ENCODE measurements around the gene ERG28.

The ERG28 gene

GRCh38 chr14:75658957-75659356 is 1.7 kb downstream of the ERG28 start:
- no peak for DNase-seq (ENCODE audit: low spot score)

DNA sequence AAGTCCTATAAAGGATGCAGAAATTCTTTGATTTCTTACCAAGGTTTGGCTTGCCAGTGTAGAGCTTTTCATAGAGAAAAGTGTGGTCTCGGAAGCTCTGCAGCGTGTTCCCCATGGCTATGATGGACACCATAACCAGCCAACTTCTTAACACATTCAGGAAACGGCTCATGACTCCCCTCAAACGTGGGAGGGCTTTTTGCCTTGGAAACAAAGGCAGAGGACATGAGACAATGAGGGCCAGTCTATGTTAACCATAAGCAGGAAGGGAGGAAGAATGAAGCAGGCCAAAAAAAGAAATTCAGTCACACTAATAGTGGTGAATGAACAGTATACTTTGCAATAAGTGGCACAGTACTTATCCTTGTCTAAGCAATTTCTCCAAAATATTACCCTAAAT is 3.3 kb downstream of the ERG28 start:
- no peak for DNase-seq (ENCODE audit: low spot score)

DNA sequence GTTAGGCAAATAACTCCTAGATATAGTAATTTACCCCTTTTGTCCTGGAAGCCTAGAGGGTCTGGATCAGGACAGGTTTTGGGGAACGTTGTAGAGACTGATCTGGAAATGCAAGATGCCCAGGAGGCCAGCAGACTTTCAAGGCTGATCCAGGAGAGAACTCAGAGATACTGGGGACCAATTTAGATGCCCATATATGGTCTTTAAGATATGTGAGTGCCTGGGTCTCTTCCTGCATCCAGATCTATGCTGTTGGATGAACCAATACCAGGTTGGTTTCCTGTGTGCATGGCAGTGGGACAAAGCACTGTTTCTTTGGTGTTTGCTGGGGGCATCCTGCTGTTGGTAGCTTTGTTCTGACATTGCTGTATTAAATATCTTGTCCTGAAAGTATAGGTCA is 5.4 kb downstream of the ERG28 start:
- no peak for DNase-seq (ENCODE audit: low spot score)

- peak; percentile 85 for DNase-seq (ENCODE audit: low spot score)
Observed at GRCh38 chr14:75654127-75654732, 6.4 kb downstream of the ERG28 start.

- DNase-seq (ENCODE audit: low spot score) = no peak
Observed at GRCh38 chr14:75653563-75653962, 7.1 kb downstream of the ERG28 start.

- no peak for DNase-seq (ENCODE audit: low spot score)
Observed at GRCh38 chr14:75650253-75651058, 10.2 kb downstream of the ERG28 start.

DNA sequence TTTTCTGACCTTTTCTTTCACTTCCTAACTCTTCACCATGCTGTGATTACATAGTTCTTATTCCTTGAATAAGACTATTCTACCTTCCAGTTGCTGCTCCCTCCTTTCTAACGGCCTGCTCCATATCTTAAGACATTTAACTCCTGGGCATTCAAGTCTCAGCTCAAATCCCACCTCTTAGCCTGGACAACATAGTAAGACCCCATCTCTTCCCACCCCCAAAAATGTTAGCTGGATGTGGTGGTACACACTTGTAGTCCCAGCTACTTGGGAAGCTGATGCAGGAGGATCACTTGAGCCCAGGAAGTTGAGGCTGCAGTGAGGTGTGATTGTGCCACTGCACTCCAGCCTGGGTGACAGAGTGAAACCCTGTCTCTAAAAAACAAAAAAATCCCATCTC is 10.9 kb downstream of the ERG28 start:
- no peak for DNase-seq (ENCODE audit: low spot score)

- DNase-seq (ENCODE audit: low spot score) = no peak
Observed at GRCh38 chr14:75649337-75649736, 11.3 kb downstream of the ERG28 start.

GRCh38 chr14:75648066-75648838 is 12.4 kb downstream of the ERG28 start:
- DNase-seq (ENCODE audit: low spot score) = no peak

DNA sequence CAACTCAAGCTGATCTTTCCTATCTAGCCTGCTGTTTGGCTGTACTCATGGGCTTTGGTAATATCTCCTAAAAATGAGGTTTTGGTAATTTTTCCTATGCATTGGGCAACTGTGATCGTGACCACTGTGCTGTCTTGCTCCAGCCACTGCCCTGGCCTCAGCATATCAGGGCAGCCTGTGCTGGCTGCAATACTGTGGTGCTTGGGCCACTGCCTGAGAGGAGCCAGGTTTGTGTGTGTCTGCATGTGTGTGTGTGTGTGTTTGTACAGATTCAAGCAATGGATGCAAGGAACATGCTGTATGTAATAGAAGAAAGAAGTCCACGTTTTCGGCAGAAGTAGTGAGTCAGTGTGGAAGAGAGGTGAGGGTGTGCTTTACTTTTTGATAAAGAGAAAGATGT is 13.0 kb downstream of the ERG28 start:
- no peak for DNase-seq (ENCODE audit: low spot score)

- DNase-seq (ENCODE audit: low spot score) = no peak
Observed at GRCh38 chr14:75646762-75647161, 13.9 kb downstream of the ERG28 start.

GRCh38 chr14:75645056-75645455 is 15.6 kb downstream of the ERG28 start:
- DNase-seq (ENCODE audit: low spot score) = no peak

- DNase-seq (ENCODE audit: low spot score) = no peak
Observed at GRCh38 chr14:75643985-75644384, 16.7 kb downstream of the ERG28 start.

- no peak for DNase-seq (ENCODE audit: low spot score)
Observed at GRCh38 chr14:75640876-75641275, 19.8 kb downstream of the ERG28 start.

DNA sequence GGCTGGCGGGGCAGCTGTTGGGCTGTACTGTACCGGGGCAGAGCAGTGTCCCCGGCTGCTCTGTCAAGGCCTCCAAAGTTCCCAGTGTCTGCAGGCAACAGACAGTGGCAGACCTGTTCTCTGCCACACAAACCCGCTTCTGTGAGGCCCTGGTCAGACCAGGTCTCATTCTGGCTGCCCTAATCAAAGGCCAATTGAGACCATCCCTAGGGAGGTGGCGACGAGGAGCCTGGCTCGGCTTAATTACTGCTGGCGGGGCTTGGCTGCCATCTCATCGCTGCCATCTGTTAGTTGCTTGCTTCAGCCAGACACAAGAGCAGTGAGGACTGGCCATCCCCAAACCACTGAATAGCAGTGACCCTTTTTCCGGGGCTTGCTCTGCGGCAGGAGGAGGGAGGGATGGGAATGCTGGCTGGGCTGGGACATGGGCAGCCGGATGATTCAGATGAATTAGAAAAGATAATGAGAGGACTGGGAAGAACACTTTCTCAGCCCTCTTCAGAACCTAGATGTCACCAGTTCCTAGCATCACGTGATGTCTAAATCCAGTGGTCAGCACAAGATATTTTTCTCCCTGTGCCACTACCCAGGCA is 24.5 kb downstream of the ERG28 start:
- DNase-seq (ENCODE audit: low spot score) = peak; percentile 54

DNA sequence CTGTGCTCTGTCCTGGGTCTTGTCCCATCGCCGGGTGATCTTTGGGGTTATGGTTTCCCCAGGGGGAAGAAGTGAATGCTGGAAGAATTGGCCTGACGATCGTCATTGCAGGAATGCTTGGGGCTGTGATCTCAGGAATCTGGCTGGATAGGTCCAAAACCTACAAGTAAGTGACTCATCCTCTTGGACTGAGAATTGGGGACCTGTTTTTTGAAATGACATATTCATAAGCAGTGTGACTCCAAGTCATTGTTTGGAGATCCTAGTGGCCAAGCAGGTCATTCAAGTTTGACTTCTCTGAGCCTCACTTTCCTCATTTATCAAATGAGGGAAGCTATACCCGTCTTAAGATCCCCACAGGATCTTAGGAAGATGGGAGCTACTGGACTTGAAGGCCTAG is 25.8 kb downstream of the ERG28 start:
- DNase-seq (ENCODE audit: low spot score) = no peak

GRCh38 chr14:75631453-75631831 is 29.2 kb downstream of the ERG28 start:
- DNase-seq (ENCODE audit: low spot score) = no peak

DNA sequence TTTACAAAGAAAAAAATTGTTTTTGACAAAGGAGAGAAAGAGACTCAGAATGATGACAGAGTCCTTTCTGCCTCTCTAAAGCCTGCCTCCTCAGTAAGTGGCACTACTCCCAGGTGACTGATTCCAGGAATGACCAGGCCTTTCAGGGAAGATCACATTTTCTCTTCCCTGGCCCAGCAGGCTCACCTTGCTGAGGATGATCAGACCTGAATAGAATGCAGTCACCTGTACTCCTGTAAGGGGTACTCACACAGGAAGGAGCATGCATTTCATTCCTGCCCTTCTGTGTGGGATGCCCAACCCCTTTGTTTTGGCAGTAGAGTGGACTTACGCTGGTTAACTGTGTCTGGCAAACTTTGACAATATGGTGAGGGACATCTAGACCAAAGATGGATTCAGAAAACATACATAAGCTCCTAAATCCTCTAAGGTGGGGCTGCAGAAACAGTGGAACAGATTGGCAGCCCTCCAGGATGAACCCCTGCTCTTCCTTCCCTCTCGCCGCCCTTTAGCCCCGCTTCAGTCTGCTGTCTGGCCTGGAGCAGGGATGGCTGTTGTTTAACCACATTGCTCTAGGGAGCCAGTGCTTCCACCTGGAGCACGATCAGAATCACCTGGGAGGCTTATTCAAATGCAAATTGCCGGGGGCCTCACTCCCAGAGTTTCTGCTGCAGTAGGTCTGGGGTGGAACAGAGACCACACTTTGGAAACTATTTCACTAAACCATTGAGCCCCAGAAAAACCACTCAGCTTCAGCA is 29.8 kb downstream of the ERG28 start:
- DNase-seq (ENCODE audit: low spot score) = no peak

DNA sequence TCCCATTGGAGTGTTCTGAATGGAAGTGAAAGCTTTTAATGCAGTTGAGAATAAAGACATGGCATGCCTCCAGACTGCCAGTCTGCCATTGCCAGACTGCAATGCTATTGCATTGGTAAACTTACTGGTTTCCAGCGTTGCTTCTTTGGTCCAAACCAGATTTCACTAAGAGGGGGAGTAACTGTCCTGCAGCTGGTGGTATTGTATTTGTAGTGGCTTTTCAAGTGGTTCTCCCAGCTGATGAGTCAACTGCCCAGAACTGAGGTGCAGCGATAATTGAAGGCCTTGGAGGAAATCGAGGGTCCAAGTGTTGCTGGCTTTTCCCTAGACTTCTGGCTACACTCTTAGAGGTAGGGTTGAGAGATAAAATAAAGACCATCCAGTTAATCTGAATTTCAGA is 31.9 kb downstream of the ERG28 start:
- DNase-seq (ENCODE audit: low spot score) = no peak

DNA sequence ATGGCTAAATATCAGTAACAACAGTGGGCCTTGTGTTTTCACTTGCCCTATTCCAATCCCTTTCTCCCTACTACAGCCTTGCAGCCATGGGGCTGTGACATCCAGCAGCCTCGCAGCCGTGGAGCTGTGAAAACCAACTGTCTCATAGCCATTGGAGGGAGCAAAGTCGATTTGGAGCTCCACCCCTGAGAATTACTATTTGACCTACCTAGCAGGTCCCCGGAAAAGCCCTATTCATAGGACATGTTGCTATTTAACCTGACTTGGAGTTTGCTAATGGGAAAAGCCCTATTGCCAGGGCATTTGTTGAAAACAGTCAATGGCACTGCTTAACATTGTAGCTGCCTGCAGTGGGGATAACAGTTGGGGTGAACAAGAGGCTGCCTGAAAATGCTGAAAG is 33.3 kb downstream of the ERG28 start:
- no peak for DNase-seq (ENCODE audit: low spot score)

- DNase-seq (ENCODE audit: low spot score) = no peak
Observed at GRCh38 chr14:75626863-75627262, 33.8 kb downstream of the ERG28 start.

DNA sequence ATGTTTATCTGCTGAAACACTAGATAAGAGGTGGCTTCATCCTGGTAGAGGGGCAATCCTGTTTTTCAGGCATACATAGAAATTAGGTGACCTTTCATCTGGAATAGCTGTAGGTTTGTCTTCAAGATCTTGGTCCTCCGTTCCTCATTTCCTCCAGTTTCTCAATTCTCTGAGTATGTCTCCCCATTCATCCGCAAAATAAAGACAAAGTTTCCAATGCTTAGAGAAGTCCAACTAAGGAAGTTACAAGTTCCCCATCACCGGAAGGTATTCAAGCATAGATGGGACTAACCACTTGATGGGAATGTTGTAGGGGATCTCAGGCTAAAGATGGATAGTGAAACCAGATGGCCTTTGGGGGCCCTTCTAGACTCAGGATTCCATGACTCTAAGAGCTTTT is 34.3 kb downstream of the ERG28 start:
- DNase-seq (ENCODE audit: low spot score) = no peak
